ENCODE results near the gene KCTD5. TPM values are rescaled to one million over a fixed set of nuclear protein-coding genes. Genes with fewer than 3 reads are reported as not detected.
"Not testable (repeated sequence)": the region's sequence is repeated elsewhere in the genome, so short reads cannot be mapped to it uniquely, and the experiment has no call there.

The KCTD5 gene
- total RNA-seq, 2 donors from 2014 or later, result 11.6 to 15.2 TPM

- intact Hi-C loops (cut with DNase I), result no loop called here
- ATAC-seq, result peak; percentile 38 to 52
- no peak for DNase-seq
These were observed 9.3 kb downstream of the KCTD5 start for GRCh38 chr16:2691491-2692248.

- peak; percentile 76 to 80 for ATAC-seq
- intact Hi-C loops (cut with DNase I), result no loop called here
- DNase-seq, result no peak
These were observed 10.1 kb downstream of the KCTD5 start for GRCh38 chr16:2692251-2692947.

- peak; percentile 3 to 12 for ATAC-seq
- intact Hi-C loops (cut with DNase I), result no loop called here
- no peak for DNase-seq
These were observed 10.8 kb downstream of the KCTD5 start for GRCh38 chr16:2692948-2693651.

GRCh38 chr16:2696601-2697250 lies 14.4 kb downstream of the KCTD5 start:
- ATAC-seq; DNase-seq; intact Hi-C loops (cut with DNase I): not testable (repeated sequence)

GRCh38 chr16:2697401-2697948 lies 15.2 kb downstream of the KCTD5 start:
- no peak for ATAC-seq
- DNase-seq, result no peak
- intact Hi-C loops (cut with DNase I), result no loop called here

GRCh38 chr16:2698103-2698870 lies 16.0 kb downstream of the KCTD5 start:
- intact Hi-C loops (cut with DNase I), result no loop called here
- ATAC-seq, result no peak
- no peak for DNase-seq

GRCh38 chr16:2698965-2699750 lies 16.8 kb downstream of the KCTD5 start:
- DNase-seq (no peak), ATAC-seq (no peak)
- intact Hi-C loops (cut with DNase I), result no loop called here

GRCh38 chr16:2699791-2700600 lies 17.7 kb downstream of the KCTD5 start:
- DNase-seq, result no peak
- ATAC-seq, result no peak
- intact Hi-C loops (cut with DNase I), result no loop called here

GRCh38 chr16:2700786-2701185 lies 18.5 kb downstream of the KCTD5 start:
- intact Hi-C loops (cut with DNase I), result no loop called here
- no peak for DNase-seq
- no peak for ATAC-seq

GRCh38 chr16:2701272-2701671 lies 18.9 kb downstream of the KCTD5 start:
- ATAC-seq (no peak), DNase-seq (no peak)

GRCh38 chr16:2701713-2702437 lies 19.6 kb downstream of the KCTD5 start:
- ATAC-seq (no peak), DNase-seq (no peak)
- intact Hi-C loops (cut with DNase I), result no loop called here

More at GRCh38 chr16:2701272-2701671, 18.9 kb downstream of the KCTD5 start:
- intact Hi-C loops (cut with DNase I), result no loop called here

GRCh38 chr16:2702438-2702825 lies 20.1 kb downstream of the KCTD5 start:
- intact Hi-C loops (cut with DNase I), result no loop called here
- DNase-seq (no peak), ATAC-seq (no peak)

- DNase-seq, result peak; percentile 51
- intact Hi-C loops (cut with DNase I), result no loop called here
These were observed 20.8 kb downstream of the KCTD5 start for GRCh38 chr16:2702871-2703745.

GRCh38 chr16:2704166-2704982 lies 22.1 kb downstream of the KCTD5 start:
- no peak for DNase-seq
- ATAC-seq, result no peak
- intact Hi-C loops (cut with DNase I), result no loop called here

More at GRCh38 chr16:2702871-2703745, 20.8 kb downstream of the KCTD5 start:
- ATAC-seq, result peak; percentile 71 to 76

GRCh38 chr16:2704983-2705275 lies 22.6 kb downstream of the KCTD5 start:
- DNase-seq (no peak), ATAC-seq (no peak)
- intact Hi-C loops (cut with DNase I), result no loop called here
